ENCODE results near the gene SMYD3. TPM values are rescaled to one million over a fixed set of nuclear protein-coding genes. Genes with fewer than 3 reads are reported as not detected.

Gene SMYD3
- total and polyA plus RNA-seq, 9 donors: 10.8 to 24.0 (median 13.7) TPM

- intact Hi-C loops (cut with DNase I): no loop called here
- WGBS, 3 donors: 91 to 99% (median 97%) methylated on average over 3 of the region's 3 CpGs
- Histone ChIP-seq H3K9me3 (no peaks in the 10 kb centered on the region), H3K27me3 (peaks cover 2% of the 10 kb centered on the region), H3K4me1 (ENCODE audit: insufficient read depth) (no peaks in the 10 kb centered on the region), H3K27ac (no peak overlapping the region), H3K36me3 (no peaks in the 10 kb centered on the region), H3K4me3 (no peak overlapping the region)
- TF ChIP-seq EP300 (IDR thresholded peaks at IDR 0.05): no peak
- no peak for TF ChIP-seq POLR2A (IDR thresholded peaks at IDR 0.05)
- no peak for TF ChIP-seq CTCF (IDR thresholded peaks at IDR 0.05)
- no peak for DNase-seq
Measured at GRCh38 chr1:246213502-246213901, 293.6 kb downstream of the SMYD3 start.

GRCh38 chr1:246213036-246213435 lies 294.0 kb downstream of the SMYD3 start:
- 75 to 91% (median 82%) methylated on average over 3 of the region's 3 CpGs for WGBS, 3 donors
- no peak overlapping the region for H3K27ac ChIP-seq
- H3K27me3 ChIP-seq: peaks cover 2% of the 10 kb centered on the region
- H3K36me3 ChIP-seq: no peaks in the 10 kb centered on the region
- no peaks in the 10 kb centered on the region for H3K9me3 ChIP-seq
- H3K4me1 ChIP-seq (ENCODE audit: insufficient read depth): no peaks in the 10 kb centered on the region
- no peak for DNase-seq
- no peak for TF ChIP-seq CTCF (IDR thresholded peaks at IDR 0.05)
- TF ChIP-seq POLR2A (IDR thresholded peaks at IDR 0.05): no peak
- intact Hi-C loops (cut with DNase I): no loop called here
- no peak overlapping the region for H3K4me3 ChIP-seq

GRCh38 chr1:246212013-246212412 lies 295.1 kb downstream of the SMYD3 start:
- Histone ChIP-seq H3K27me3 (peaks cover 2% of the 10 kb centered on the region), H3K4me3 (no peak overlapping the region), H3K4me1 (ENCODE audit: insufficient read depth) (no peaks in the 10 kb centered on the region), H3K36me3 (no peaks in the 10 kb centered on the region), H3K27ac (no peak overlapping the region), H3K9me3 (no peaks in the 10 kb centered on the region)
- WGBS, 3 donors: 94 to 98% (median 96%) methylated on average over 2 of the region's 2 CpGs
- intact Hi-C loops (cut with DNase I): no loop called here
- TF ChIP-seq CTCF (IDR thresholded peaks at IDR 0.05): no peak
- TF ChIP-seq EP300 (IDR thresholded peaks at IDR 0.05): no peak
- no peak for TF ChIP-seq POLR2A (IDR thresholded peaks at IDR 0.05)
- DNase-seq: no peak

GRCh38 chr1:246210756-246211155 lies 296.3 kb downstream of the SMYD3 start:
- Histone ChIP-seq H3K9me3 (no peaks in the 10 kb centered on the region), H3K27me3 (peaks cover 2% of the 10 kb centered on the region), H3K36me3 (no peaks in the 10 kb centered on the region), H3K27ac (no peak overlapping the region), H3K4me3 (no peak overlapping the region), H3K4me1 (ENCODE audit: insufficient read depth) (no peaks in the 10 kb centered on the region)
- no peak for TF ChIP-seq EP300 (IDR thresholded peaks at IDR 0.05)
- no peak for TF ChIP-seq POLR2A (IDR thresholded peaks at IDR 0.05)
- no peak for TF ChIP-seq CTCF (IDR thresholded peaks at IDR 0.05)
- DNase-seq: no peak
- 84 to 90% (median 87%) methylated on average over 10 of the region's 10 CpGs for WGBS, 3 donors
- intact Hi-C loops (cut with DNase I): no loop called here

GRCh38 chr1:246208105-246208504 lies 299.0 kb downstream of the SMYD3 start:
- Histone ChIP-seq H3K4me3 (no peak overlapping the region), H3K9me3 (no peaks in the 10 kb centered on the region), H3K27ac (no peak overlapping the region), H3K27me3 (no peaks in the 10 kb centered on the region), H3K36me3 (no peaks in the 10 kb centered on the region), H3K4me1 (ENCODE audit: insufficient read depth) (no peaks in the 10 kb centered on the region)
- 80 to 90% (median 88%) methylated on average over 2 of the region's 2 CpGs for WGBS, 3 donors
- intact Hi-C loops (cut with DNase I): no loop called here
- DNase-seq: no peak
- TF ChIP-seq EP300 (IDR thresholded peaks at IDR 0.05) (no peak), POLR2A (IDR thresholded peaks at IDR 0.05) (no peak), CTCF (IDR thresholded peaks at IDR 0.05) (no peak)
